HG03196 (cell line): ENCODE data around the gene IPO9.

Source experiments
- ATAC-seq: cut with Tn5 transposase; IDR thresholded peaks from one replicate; pipeline ENCODE4 v1.9.1; 2021; ENCODE audit not compliant: unreplicated experiment

Gene IPO9

GRCh38 chr1:201886103-201886885 is 57.3 kb downstream of the IPO9 start:
- no peak for ATAC-seq

DNA sequence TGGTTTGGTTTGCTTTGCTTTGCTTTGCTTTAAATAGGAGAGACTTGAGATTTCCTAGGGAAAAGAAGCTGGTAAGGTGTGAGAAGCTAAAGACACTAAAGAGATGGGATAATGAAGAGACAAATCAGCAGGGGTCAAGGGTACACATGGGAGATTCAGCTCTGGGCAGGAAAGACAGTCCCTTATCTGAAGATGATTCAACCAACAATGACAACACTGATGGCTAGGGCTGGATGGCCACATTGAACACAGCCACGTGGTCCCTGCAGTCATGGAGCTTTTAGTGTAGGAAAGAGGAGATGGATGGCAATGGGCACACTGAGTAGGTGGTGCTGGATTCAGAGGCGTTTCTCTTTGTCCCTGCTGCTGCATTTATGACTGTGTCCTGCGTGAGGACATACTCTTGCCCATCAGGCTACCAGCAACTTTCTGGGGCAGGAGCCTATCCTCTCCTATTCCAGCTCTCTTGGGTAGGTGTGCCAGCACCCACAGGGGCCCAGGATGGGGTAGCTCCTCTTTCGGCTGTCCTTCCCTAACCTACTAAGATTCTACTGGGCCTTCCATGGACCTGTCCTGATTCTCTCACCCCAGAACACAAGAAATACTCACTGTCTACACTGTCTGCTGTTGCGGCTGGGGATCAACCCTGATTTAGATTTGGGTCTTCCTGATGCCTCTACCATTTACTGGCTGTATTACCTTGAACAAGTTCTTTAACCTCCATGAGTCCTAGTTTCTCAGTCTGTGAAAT is 58.3 kb downstream of the IPO9 start:
- no peak for ATAC-seq

DNA sequence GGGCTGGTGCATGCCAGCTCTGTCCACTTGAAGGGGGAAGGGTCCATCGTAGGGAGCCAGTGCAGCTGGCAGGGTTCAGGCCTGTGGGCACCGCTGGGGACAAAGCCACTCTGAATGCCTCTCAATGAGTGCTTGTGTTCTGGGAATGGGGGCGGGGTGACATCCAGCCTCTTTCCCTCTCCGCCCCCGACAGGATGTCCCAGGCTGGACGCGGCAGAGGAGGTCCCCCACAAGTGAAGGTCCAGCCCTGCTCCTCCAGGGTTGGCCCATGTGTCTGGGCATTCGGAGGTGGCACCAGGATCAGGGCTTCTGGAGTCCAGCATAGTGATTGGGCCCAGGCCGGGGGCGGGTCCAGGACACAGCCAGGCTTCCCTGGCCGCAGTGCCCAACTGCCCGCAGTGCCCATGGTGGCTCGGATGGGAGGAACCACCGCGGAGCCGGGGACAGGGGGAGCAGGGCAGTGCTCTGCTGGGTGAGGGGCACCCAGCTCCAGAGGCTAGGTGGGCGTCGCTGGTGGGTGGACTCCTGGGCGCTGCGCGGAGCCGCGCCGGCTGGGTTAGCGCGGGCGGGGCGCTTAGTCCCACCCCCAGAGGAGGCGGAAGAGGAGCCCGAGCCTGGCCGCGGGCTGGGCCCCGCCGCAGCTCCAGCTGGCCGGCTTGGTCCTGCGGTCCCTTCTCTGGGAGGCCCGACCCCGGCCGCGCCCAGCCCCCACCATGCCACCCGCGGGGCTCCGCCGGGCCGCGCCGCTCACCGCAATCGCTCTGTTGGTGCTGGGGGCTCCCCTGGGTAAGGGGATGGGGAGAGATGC is 59.5 kb downstream of the IPO9 start, which contains the start of gene SHISA4:
TSS of gene SHISA4 (plus strand) at position 617 of the 808 bp plus-strand sequence. CDS start at position 714, 97 bp downstream.
- ATAC-seq: no peak

DNA sequence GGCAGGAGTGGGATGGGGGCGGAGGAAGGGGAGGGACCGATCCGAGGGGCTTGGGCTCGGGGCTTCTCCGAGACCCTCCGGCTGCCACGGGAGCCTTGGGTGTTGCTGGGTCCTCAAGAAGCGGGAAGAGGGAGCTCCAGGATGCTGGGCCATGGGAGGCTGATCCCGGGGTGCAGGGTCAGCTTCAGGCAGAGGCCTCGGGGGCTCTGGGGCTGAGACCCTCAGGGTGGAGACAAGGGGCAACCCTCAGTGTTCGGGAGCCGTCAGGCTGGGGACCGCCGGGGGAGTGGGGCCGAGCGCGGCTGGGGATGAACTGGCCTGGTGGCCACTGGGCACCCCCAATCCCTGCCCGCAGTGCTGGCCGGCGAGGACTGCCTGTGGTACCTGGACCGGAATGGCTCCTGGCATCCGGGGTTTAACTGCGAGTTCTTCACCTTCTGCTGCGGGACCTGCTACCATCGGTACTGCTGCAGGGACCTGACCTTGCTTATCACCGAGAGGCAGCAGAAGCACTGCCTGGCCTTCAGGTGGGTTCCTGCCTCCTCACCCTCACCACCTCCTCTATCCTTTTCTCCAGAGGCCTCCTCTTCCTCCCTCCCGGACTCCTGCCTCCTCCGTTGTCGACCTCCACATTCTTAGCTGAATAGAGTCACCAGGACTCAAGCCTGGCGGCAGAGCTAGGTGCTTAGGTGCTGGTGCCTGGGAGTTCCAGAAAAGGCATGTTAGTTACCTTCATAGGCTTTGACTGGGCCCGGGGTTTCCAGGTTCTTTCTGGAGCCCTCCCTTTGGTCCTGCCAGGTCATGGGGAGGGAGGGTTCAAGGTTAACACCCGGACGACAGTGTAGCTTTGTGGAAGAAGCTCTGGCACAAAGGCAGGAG is 60.4 kb downstream of the IPO9 start:
- ATAC-seq: no peak

GRCh38 chr1:201890223-201890622 is 61.3 kb downstream of the IPO9 start:
- ATAC-seq: no peak

- no peak for ATAC-seq
These were observed 62.0 kb downstream of the IPO9 start for GRCh38 chr1:201890806-201891450.

- ATAC-seq: no peak
These were observed 62.6 kb downstream of the IPO9 start for GRCh38 chr1:201891451-201892045.

- no peak for ATAC-seq
These were observed 63.3 kb downstream of the IPO9 start for GRCh38 chr1:201892211-201892610.

DNA sequence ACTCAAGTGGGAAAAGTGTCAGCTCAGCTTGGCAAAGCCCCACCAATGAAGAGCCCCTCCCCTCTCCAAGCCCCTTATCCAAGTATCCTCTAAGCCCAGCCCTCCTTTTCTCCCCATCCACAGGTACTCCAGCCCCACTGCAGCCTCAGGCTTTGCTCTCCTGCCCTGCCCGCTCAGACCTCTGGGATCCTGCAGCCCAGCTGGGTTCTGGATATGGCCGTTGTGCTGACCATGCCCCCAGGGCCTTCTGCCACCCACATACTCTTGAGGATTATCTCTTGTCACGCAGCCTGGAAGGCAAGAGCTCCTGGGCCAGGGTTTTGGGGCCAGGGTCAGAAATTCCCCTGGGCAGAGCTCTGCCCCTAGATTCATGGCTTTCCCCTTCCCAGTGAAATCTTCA is 64.5 kb downstream of the IPO9 start:
- ATAC-seq: no peak

- no peak for ATAC-seq
These were observed 65.6 kb downstream of the IPO9 start for GRCh38 chr1:201894343-201895119.

DNA sequence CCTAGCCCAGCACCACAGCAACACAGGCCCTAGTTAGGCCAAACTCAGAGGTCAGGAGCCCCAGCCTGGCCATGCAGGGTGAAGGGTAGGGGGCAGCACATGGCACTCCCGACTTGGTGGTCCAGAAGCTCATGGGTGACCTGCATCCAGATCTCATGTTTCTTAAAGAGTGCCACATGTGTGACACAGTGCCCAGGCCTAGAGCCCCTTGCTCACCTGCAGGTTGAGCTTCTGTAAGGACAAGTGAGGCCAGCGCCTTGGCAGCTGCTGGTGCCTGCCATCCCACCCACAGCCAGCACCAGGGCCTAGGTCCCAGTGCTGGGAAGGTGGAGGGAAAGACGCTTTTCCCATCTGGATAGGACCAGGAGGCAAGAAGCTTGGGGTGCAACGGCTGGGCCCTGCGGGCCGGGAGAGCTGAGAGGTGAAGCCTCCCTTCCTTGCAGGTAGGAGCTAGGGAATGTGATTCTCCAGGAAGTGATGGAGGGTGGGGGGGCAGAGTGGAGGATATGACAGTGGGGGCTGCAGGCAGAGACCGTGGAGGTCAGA is 66.2 kb downstream of the IPO9 start:
- no peak for ATAC-seq

DNA sequence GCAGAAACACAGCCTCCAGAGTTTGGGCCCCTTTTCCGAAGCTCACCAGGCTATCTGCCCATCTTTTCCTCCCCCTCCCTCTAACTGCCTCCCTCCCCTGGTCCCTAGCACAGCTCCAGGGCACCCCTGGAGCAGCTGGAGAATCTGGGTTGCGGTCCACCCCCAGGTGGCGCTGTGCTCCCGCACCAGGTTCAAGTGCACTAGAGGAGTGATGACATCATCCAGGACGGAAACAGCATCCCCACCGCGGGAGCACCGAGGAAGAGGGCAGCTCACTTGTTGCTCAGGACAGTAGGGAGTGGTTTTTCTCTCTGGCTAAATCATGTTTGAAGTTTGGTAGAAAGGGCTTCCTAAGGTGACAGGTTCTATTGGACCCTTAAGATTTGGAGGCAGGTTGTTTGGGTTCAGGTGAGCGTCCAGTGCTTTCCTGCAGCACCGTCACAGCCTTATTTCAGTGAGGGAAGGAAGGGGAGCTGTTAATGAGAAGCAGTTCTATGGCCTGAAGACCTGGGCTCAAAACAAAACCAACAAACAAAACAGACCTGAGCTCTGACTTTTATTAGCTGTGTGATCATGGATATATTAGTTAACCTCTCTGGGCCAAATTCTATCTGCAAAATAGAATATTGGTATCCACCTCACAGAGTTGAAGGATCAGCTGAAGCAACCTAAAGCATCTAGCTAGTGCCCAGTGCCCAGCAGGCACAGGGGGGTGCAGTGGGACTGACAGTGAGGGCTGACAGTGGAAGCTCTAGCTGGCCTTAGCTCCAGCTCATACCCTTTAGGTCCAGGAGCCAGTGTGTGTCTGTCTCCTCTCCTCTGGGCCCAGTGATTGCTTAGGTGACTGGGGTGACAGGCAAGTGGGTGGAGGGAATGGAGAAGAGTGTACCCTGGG is 67.2 kb downstream of the IPO9 start:
- peak; percentile 78 for ATAC-seq

DNA sequence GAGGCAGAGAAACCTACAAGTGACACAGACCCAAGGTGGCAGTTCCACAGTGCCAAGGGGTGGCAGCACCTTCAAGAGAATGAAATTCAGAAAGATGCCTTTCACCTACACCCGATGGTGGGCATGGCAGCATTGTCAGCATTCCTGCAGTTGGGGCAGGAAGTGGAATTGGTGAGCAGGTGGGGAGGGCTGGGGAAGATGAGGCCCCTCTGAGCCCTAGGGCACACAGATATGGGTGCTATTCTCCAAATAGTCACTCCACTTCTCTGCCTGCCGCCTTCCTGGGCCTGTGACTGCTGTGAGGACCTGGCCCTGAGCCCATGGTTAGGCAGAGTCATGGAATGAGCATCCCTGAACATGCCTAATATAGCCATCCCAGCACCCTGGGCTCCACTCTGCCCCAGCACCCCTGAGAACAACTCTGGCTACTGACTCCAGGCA is 68.0 kb downstream of the IPO9 start:
- ATAC-seq: no peak

GRCh38 chr1:201898240-201898894 is 69.4 kb downstream of the IPO9 start:
- ATAC-seq: no peak

- no peak for ATAC-seq
These were observed 70.0 kb downstream of the IPO9 start for GRCh38 chr1:201898992-201899391.

GRCh38 chr1:201899683-201900429 is 70.9 kb downstream of the IPO9 start:
- no peak for ATAC-seq
